Measurements from ENCODE around the gene HIF3A.
A peak's percentile ranks its signal among the peaks of the same experiment; 100 is the strongest.

The HIF3A gene

DNA sequence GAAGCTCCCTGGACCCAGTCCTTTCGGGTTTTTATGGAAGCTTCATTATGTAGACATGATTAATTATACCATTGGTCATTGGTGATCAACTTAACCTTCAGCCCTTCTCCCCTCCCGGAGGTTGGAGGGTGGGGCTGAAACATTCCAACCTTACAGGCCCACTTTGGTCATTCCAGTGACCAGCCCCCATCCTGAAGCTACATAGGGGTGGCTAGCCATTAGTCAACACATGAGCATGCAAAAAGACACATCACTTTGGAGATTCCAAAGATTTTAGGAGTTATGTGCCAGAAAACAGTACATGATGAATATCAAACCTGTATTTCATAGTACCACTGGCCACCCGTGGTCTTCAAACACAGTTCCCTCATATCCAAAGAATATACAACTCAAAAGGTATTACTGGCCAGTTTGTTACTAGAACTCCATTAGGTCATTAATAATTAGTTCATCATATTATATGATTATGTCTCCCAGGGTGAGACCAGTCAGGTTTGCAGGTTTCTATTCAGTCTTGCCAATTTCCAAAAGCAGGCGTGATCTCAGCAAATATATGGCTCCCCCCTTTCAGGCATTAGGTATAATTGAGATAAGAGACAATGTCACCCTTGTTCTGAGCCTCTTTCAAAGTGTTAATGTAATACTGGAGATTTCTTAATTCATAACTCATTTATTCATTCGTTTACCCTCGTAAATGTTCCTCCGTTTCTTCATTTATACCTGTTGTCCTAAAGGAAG lies 61.2 kb downstream of the HIF3A start:
- Histone ChIP-seq H3K4me3 (ENCODE audit: low read length, poor library complexity, severe bottlenecking) (no peak overlapping the region), H2AFZ (ENCODE audit: low read length) (no peak overlapping the region), H3K79me2 (ENCODE audit: insufficient read depth, low read length) (peaks cover 24% of the 10 kb centered on the region), H3K9me3 (ENCODE audit: insufficient read depth, low read depth, low read length) (no peaks in the 10 kb centered on the region), H3K4me2 (ENCODE audit: low read depth, low read length, poor library complexity, severe bottlenecking) (no peak overlapping the region), H4K20me1 (ENCODE audit: insufficient read depth, low read length, poor library complexity, severe bottlenecking) (peaks cover 42% of the 10 kb centered on the region), H3K9me2 (replicated peaks; ENCODE audit: low read depth, low read length) (no peaks in the 10 kb centered on the region), H3K9ac (ENCODE audit: low read depth, low read length, poor library complexity, severe bottlenecking) (no peak overlapping the region), H3K27me3 (ENCODE audit: insufficient read depth, low read length, poor library complexity, severe bottlenecking) (no peaks in the 10 kb centered on the region), H3K4me1 (ENCODE audit: insufficient read depth, low read length, poor library complexity, severe bottlenecking) (peaks cover 9% of the 10 kb centered on the region), H3F3A (ENCODE audit: low read depth) (no peaks in the 10 kb centered on the region), H3K36me3 (ENCODE audit: insufficient read depth, low read length) (peaks cover 50% of the 10 kb centered on the region; the same call in 1 of the 2 replicates)
- TF ChIP-seq CTCF (conservative IDR thresholded peaks at IDR 0.05; ENCODE audit: low read length) = no peak
- TF ChIP-seq EZH2phosphoT487 (IDR thresholded peaks at IDR 0.05; ENCODE audit: borderline replicate concordance) = no peak

GRCh38 chr19:46361915-46362314 lies 65.1 kb downstream of the HIF3A start:
- TF ChIP-seq EZH2phosphoT487 (IDR thresholded peaks at IDR 0.05; ENCODE audit: borderline replicate concordance) (no peak), CTCF (conservative IDR thresholded peaks at IDR 0.05; ENCODE audit: low read length) (no peak)
- H3K9me3 ChIP-seq (ENCODE audit: insufficient read depth, low read depth, low read length) = no peaks in the 10 kb centered on the region
- no peak overlapping the region for H3K9ac ChIP-seq (ENCODE audit: low read depth, low read length, poor library complexity, severe bottlenecking)
- H3K36me3 ChIP-seq (ENCODE audit: insufficient read depth, low read length) = peaks cover 45% of the 10 kb centered on the region
- no peaks in the 10 kb centered on the region for H3K27me3 ChIP-seq (ENCODE audit: insufficient read depth, low read length, poor library complexity, severe bottlenecking)
- H3K4me3 ChIP-seq (ENCODE audit: low read length, poor library complexity, severe bottlenecking) = peak overlapping the region; percentile 9
- peaks cover 20% of the 10 kb centered on the region for H3K79me2 ChIP-seq (ENCODE audit: insufficient read depth, low read length)
- H3K4me2 ChIP-seq (ENCODE audit: low read depth, low read length, poor library complexity, severe bottlenecking) = peak overlapping the region; percentile 63
- no peak overlapping the region for H2AFZ ChIP-seq (ENCODE audit: low read length)
- peaks cover 63% of the 10 kb centered on the region for H4K20me1 ChIP-seq (ENCODE audit: insufficient read depth, low read length, poor library complexity, severe bottlenecking)
- H3K4me1 ChIP-seq (ENCODE audit: insufficient read depth, low read length, poor library complexity, severe bottlenecking) = peaks cover 9% of the 10 kb centered on the region
- H3F3A ChIP-seq (ENCODE audit: low read depth) = no peaks in the 10 kb centered on the region
- no peaks in the 10 kb centered on the region for H3K9me2 ChIP-seq (replicated peaks; ENCODE audit: low read depth, low read length)

DNA sequence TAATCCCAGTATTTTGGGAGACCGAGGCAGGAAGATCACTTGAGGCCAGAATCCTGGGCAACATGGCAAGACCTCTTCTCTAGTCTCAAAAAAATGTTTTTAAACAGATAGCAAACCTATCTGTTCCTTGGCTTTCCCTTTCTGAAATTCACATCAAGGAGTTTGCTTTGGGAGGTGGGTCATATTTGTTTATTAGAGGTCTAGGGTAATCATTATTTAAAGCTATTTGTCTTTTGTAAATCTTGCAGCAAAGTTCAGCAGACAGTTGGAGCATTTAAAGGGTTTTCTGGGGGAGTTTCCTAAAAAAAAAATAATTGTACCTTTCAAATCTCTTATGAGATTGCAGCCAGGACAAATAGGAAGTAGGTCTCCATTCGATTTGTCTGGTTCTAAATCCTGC lies 67.5 kb downstream of the HIF3A start:
- H3K9me3 ChIP-seq (ENCODE audit: insufficient read depth, low read depth, low read length) = no peaks in the 10 kb centered on the region
- H4K20me1 ChIP-seq (ENCODE audit: insufficient read depth, low read length, poor library complexity, severe bottlenecking) = peaks cover 51% of the 10 kb centered on the region
- no peak overlapping the region for H3K4me2 ChIP-seq (ENCODE audit: low read depth, low read length, poor library complexity, severe bottlenecking)
- no peak overlapping the region for H3K4me3 ChIP-seq (ENCODE audit: low read length, poor library complexity, severe bottlenecking)
- H3K27me3 ChIP-seq (ENCODE audit: insufficient read depth, low read length, poor library complexity, severe bottlenecking) = no peaks in the 10 kb centered on the region
- H3K9ac ChIP-seq (ENCODE audit: low read depth, low read length, poor library complexity, severe bottlenecking) = no peak overlapping the region
- no peaks in the 10 kb centered on the region for H3K9me2 ChIP-seq (replicated peaks; ENCODE audit: low read depth, low read length)
- TF ChIP-seq CTCF (conservative IDR thresholded peaks at IDR 0.05; ENCODE audit: low read length) = no peak
- TF ChIP-seq EZH2phosphoT487 (IDR thresholded peaks at IDR 0.05; ENCODE audit: borderline replicate concordance) = no peak
- peaks cover 17% of the 10 kb centered on the region for H3K79me2 ChIP-seq (ENCODE audit: insufficient read depth, low read length)
- H3K4me1 ChIP-seq (ENCODE audit: insufficient read depth, low read length, poor library complexity, severe bottlenecking) = peaks cover 9% of the 10 kb centered on the region
- H3F3A ChIP-seq (ENCODE audit: low read depth) = no peaks in the 10 kb centered on the region
- H2AFZ ChIP-seq (ENCODE audit: low read length) = no peak overlapping the region
- peaks cover 50% of the 10 kb centered on the region for H3K36me3 ChIP-seq (ENCODE audit: insufficient read depth, low read length)
